Panc1 (cell line): ENCODE measurements around the gene RBMS1.

ENCODE experiments used
- CTCF ChIP-seq: fragments of 450-650 bp; IDR thresholded peaks from 2 replicates; pipeline ENCODE4 v1.5.1; 2017; ENCODE audit warnings: mild to moderate bottlenecking
- POLR2AphosphoS5 ChIP-seq: IDR thresholded peaks from 2 replicates; pipeline ENCODE4 v1.6.1; 2012; ENCODE audit warnings: mild to moderate bottlenecking, low read depth, low read length, moderate library complexity
- TCF7L2 ChIP-seq: IDR thresholded peaks from 2 replicates; pipeline ENCODE4 v1.6.1; 2011; ENCODE audit warnings: mild to moderate bottlenecking, low read depth, low read length, inconsistent platforms

- TF ChIP-seq CTCF (no peak), TCF7L2 (no peak), POLR2AphosphoS5 (no peak)
These were observed 160.1 kb downstream of the RBMS1 start for GRCh38 chr2:160333324-160334027.
